ENCODE measurements around the gene ZNF79.
"Not testable (repeated sequence)": the region's sequence is repeated elsewhere in the genome, so short reads cannot be mapped to it uniquely, and the experiment has no call there.

The ZNF79 gene

DNA sequence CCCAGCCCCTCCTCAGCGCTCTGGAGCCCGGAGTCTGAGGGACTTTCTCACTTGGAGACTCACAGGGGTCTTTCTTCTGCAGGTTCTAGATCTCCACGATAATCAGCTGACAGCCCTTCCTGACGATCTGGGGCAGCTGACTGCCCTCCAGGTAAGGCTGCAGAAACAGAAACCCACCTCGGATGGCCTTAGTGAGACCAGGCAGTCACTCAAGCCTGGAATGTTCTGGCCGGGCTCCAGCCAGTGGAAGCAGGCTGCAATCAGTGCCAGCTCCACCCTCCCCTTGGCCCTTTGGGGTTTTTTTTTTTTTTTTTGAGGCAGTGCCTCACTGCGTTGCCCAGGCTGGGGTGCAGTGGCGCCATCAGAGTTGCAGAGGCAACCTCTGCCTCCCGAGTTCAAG lies 34.7 kb downstream of the ZNF79 start:
- Histone ChIP-seq H3F3A (ENCODE audit: insufficient read depth) (no peaks in the 10 kb centered on the region), H3K9me2 (replicated peaks; ENCODE audit: insufficient read depth, low read length) (no peaks in the 10 kb centered on the region), H3K36me3 (ENCODE audit: low read length) (no peaks in the 10 kb centered on the region), H3K4me2 (ENCODE audit: low read depth, low read length, poor library complexity, severe bottlenecking) (no peak overlapping the region), H3K27ac (ENCODE audit: low read depth, low read length) (no peak overlapping the region), H2AFZ (ENCODE audit: low read depth, low read length, severe bottlenecking) (no peak overlapping the region), H3K9me3 (ENCODE audit: insufficient read depth, low read length) (no peaks in the 10 kb centered on the region), H4K20me1 (ENCODE audit: low read depth, low read length) (no peaks in the 10 kb centered on the region), H3K79me2 (ENCODE audit: insufficient read depth, low read length) (no peaks in the 10 kb centered on the region), H3K4me3 (ENCODE audit: insufficient read depth, low read length, poor library complexity, severe bottlenecking) (no peak overlapping the region), H3K9ac (ENCODE audit: low read length) (no peak overlapping the region), H3K27me3 (ENCODE audit: low read length) (no peaks in the 10 kb centered on the region)
- TF ChIP-seq, protein P1, sequence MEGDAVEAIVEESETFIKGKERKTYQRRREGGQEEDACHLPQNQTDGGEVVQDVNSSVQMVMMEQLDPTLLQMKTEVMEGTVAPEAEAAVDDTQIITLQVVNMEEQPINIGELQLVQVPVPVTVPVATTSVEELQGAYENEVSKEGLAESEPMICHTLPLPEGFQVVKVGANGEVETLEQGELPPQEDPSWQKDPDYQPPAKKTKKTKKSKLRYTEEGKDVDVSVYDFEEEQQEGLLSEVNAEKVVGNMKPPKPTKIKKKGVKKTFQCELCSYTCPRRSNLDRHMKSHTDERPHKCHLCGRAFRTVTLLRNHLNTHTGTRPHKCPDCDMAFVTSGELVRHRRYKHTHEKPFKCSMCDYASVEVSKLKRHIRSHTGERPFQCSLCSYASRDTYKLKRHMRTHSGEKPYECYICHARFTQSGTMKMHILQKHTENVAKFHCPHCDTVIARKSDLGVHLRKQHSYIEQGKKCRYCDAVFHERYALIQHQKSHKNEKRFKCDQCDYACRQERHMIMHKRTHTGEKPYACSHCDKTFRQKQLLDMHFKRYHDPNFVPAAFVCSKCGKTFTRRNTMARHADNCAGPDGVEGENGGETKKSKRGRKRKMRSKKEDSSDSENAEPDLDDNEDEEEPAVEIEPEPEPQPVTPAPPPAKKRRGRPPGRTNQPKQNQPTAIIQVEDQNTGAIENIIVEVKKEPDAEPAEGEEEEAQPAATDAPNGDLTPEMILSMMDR (IDR thresholded peaks at IDR 0.05; ENCODE audit: insufficient read depth, low read length, poor library complexity, severe bottlenecking): no peak
- TF ChIP-seq EZH2phosphoT487 (conservative IDR thresholded peaks at IDR 0.05; ENCODE audit: low read length): no peak

DNA sequence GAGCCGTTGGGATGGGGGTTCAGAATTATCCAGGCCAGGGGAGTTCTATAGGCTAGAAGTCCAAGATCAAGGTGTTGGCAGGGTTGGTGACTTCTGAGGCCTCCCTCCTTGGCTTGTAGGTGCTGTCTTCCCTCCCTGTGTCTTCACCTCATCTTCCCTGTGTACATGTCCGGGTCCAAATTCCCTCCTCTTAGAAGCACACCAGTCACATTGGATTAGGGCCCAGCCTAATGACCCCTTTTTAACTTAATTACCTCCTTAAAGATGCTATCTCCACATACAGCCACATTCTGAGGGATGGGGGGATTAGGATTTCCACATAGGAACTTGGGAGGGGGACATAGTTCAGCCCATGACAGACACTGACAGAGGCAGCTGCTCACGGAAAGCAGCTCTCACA lies 39.2 kb downstream of the ZNF79 start:
- no peaks in the 10 kb centered on the region for H3K9me3 ChIP-seq (ENCODE audit: insufficient read depth, low read length)
- no peaks in the 10 kb centered on the region for H4K20me1 ChIP-seq (ENCODE audit: low read depth, low read length)
- H3K4me3 ChIP-seq (ENCODE audit: insufficient read depth, low read length, poor library complexity, severe bottlenecking): no peak overlapping the region
- no peaks in the 10 kb centered on the region for H3K9me2 ChIP-seq (replicated peaks; ENCODE audit: insufficient read depth, low read length)
- H3K27ac ChIP-seq (ENCODE audit: low read depth, low read length): no peak overlapping the region
- no peaks in the 10 kb centered on the region for H3K79me2 ChIP-seq (ENCODE audit: insufficient read depth, low read length)
- no peak overlapping the region for H3K4me2 ChIP-seq (ENCODE audit: low read depth, low read length, poor library complexity, severe bottlenecking)
- H3F3A ChIP-seq (ENCODE audit: insufficient read depth): no peaks in the 10 kb centered on the region
- no peaks in the 10 kb centered on the region for H3K27me3 ChIP-seq (ENCODE audit: low read length)
- no peak for TF ChIP-seq EZH2phosphoT487 (conservative IDR thresholded peaks at IDR 0.05; ENCODE audit: low read length)
- TF ChIP-seq, protein P1 (IDR thresholded peaks at IDR 0.05; ENCODE audit: insufficient read depth, low read length, poor library complexity, severe bottlenecking): no peak
- H3K9ac ChIP-seq (ENCODE audit: low read length): no peak overlapping the region
- no peaks in the 10 kb centered on the region for H3K36me3 ChIP-seq (ENCODE audit: low read length)
- H2AFZ ChIP-seq (ENCODE audit: low read depth, low read length, severe bottlenecking): no peak overlapping the region

DNA sequence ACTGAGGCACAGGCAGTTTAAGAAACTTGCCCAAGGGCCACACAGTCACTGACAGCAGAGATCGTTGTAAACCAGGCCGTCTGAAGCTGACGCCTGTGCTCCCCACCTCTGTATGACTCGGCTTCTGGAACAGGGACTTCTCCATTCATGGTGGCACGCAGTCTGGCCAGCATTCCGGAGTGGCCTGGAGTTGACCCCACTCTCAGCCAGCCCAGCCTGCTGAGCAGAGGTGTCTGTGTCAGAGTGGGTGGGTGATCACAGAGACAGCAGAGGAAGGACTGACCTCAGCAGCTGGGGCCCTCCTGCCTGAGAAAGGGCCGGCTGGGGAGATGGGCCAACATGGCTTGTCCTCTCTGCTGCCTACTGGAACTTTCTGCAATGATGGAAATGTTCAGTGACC lies 39.7 kb downstream of the ZNF79 start:
- H3K9me3 ChIP-seq (ENCODE audit: insufficient read depth, low read length): no peaks in the 10 kb centered on the region
- H3K36me3 ChIP-seq (ENCODE audit: low read length): no peaks in the 10 kb centered on the region
- no peaks in the 10 kb centered on the region for H3K79me2 ChIP-seq (ENCODE audit: insufficient read depth, low read length)
- no peak overlapping the region for H3K4me3 ChIP-seq (ENCODE audit: insufficient read depth, low read length, poor library complexity, severe bottlenecking)
- H3K4me2 ChIP-seq (ENCODE audit: low read depth, low read length, poor library complexity, severe bottlenecking): no peak overlapping the region
- H4K20me1 ChIP-seq (ENCODE audit: low read depth, low read length): no peaks in the 10 kb centered on the region
- H3K27ac ChIP-seq (ENCODE audit: low read depth, low read length): no peak overlapping the region
- H3K9me2 ChIP-seq (replicated peaks; ENCODE audit: insufficient read depth, low read length): no peaks in the 10 kb centered on the region
- H3K27me3 ChIP-seq (ENCODE audit: low read length): no peaks in the 10 kb centered on the region
- no peaks in the 10 kb centered on the region for H3F3A ChIP-seq (ENCODE audit: insufficient read depth)
- TF ChIP-seq, protein P1 (IDR thresholded peaks at IDR 0.05; ENCODE audit: insufficient read depth, low read length, poor library complexity, severe bottlenecking): no peak
- no peak for TF ChIP-seq EZH2phosphoT487 (conservative IDR thresholded peaks at IDR 0.05; ENCODE audit: low read length)
- no peak overlapping the region for H3K9ac ChIP-seq (ENCODE audit: low read length)
- H2AFZ ChIP-seq (ENCODE audit: low read depth, low read length, severe bottlenecking): no peak overlapping the region

DNA sequence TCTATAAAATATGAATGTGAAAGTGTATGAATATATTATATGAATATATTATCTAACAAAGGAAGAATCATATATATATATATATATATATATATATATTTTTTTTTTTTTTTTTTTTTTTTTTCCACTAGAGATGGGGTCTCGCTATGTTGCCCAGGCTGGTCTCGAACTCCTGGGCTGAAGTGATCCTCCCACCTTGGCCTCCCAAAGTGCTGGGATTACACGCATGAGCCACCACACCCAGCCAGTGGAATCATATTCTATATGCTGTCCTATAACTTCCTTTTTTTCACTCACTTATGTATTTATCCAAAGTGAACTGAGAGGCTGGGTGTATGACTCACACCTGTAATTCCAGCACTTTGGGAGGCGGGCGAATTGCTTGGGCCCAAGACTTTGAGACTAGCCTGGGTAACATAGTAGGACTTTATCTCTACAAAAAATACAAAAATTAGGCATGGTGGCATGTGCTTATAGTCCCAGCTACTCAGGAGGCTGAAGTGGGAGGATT lies 42.3 kb downstream of the ZNF79 start:
- H3K9ac ChIP-seq (ENCODE audit: low read length); H3K27ac ChIP-seq (ENCODE audit: low read depth, low read length); H3K36me3 ChIP-seq (ENCODE audit: low read length): not testable (repeated sequence)

More for the DNA sequence above, 42.3 kb downstream of the ZNF79 start:
- not testable (repeated sequence) for H3K9me2 ChIP-seq (replicated peaks; ENCODE audit: insufficient read depth, low read length); H3K9me3 ChIP-seq (ENCODE audit: insufficient read depth, low read length); H3K27me3 ChIP-seq (ENCODE audit: low read length); H3K4me3 ChIP-seq (ENCODE audit: insufficient read depth, low read length, poor library complexity, severe bottlenecking); H3F3A ChIP-seq (ENCODE audit: insufficient read depth); H2AFZ ChIP-seq (ENCODE audit: low read depth, low read length, severe bottlenecking); H4K20me1 ChIP-seq (ENCODE audit: low read depth, low read length); H3K4me2 ChIP-seq (ENCODE audit: low read depth, low read length, poor library complexity, severe bottlenecking); H3K79me2 ChIP-seq (ENCODE audit: insufficient read depth, low read length)
